HG02759 (cell line): ENCODE results near the gene FEZ2.

Experiments
- ATAC-seq: cut with Tn5 transposase; IDR thresholded peaks from one replicate; pipeline ENCODE4 v1.9.1; 2021; ENCODE audit warnings: mild to moderate bottlenecking, moderate library complexity; ENCODE audit not compliant: unreplicated experiment

FEZ2 gene

GRCh38 chr2:36587556-36587955 lies 10.4 kb downstream of the FEZ2 start:
- no peak for ATAC-seq

- no peak for ATAC-seq
Measured at GRCh38 chr2:36587101-36587500, 10.9 kb downstream of the FEZ2 start.

GRCh38 chr2:36586672-36587071 lies 11.3 kb downstream of the FEZ2 start:
- no peak for ATAC-seq

GRCh38 chr2:36584148-36584794 lies 13.7 kb downstream of the FEZ2 start:
- no peak for ATAC-seq

- no peak for ATAC-seq
Measured at GRCh38 chr2:36582951-36583350, 15.0 kb downstream of the FEZ2 start.

GRCh38 chr2:36582538-36582937 lies 15.4 kb downstream of the FEZ2 start:
- ATAC-seq = no peak

- no peak for ATAC-seq
Measured at GRCh38 chr2:36579297-36579664, 18.7 kb downstream of the FEZ2 start.

GRCh38 chr2:36578343-36579296 lies 19.3 kb downstream of the FEZ2 start:
- no peak for ATAC-seq

GRCh38 chr2:36577884-36578283 lies 20.1 kb downstream of the FEZ2 start:
- ATAC-seq = no peak

- no peak for ATAC-seq
Measured at GRCh38 chr2:36574560-36574959, 23.4 kb downstream of the FEZ2 start.

GRCh38 chr2:36573165-36573564 lies 24.8 kb downstream of the FEZ2 start:
- no peak for ATAC-seq

GRCh38 chr2:36572719-36573059 lies 25.3 kb downstream of the FEZ2 start:
- no peak for ATAC-seq

- ATAC-seq = no peak
Measured at GRCh38 chr2:36572054-36572718, 25.8 kb downstream of the FEZ2 start.

GRCh38 chr2:36570416-36570815 lies 27.6 kb downstream of the FEZ2 start:
- no peak for ATAC-seq

GRCh38 chr2:36569267-36569856 lies 28.6 kb downstream of the FEZ2 start:
- ATAC-seq = no peak

- no peak for ATAC-seq
Measured at GRCh38 chr2:36568516-36569246, 29.3 kb downstream of the FEZ2 start.

- ATAC-seq = no peak
Measured at GRCh38 chr2:36567711-36568408, 30.1 kb downstream of the FEZ2 start.

- no peak for ATAC-seq
Measured at GRCh38 chr2:36566887-36567286, 31.1 kb downstream of the FEZ2 start.

- ATAC-seq = no peak
Measured at GRCh38 chr2:36565712-36566111, 32.3 kb downstream of the FEZ2 start.

GRCh38 chr2:36564377-36564930 lies 33.5 kb downstream of the FEZ2 start:
- ATAC-seq = no peak
